CD4-positive, alpha-beta memory T cell (primary cell): ENCODE results near the gene TFAP2E. TPM values are rescaled to one million over a fixed set of nuclear protein-coding genes. Genes with fewer than 3 reads are reported as not detected.
A peak's percentile ranks its signal among the peaks of the same experiment; 100 is the strongest.

ENCODE experiments used
- CTCF ChIA-PET: fragments of 350-600 bp; sonication (Branson Sonifier 250); formaldehyde crosslinking; loops from one replicate; lab custom pipeline; 2021; ENCODE audit warnings: inconsistent platforms; ENCODE audit not compliant: partially characterized antibody; lab: Charles Lee
- POLR2A ChIA-PET: fragments of 350-600 bp; sonication (Branson Sonifier 250); formaldehyde crosslinking; loops from one replicate; lab custom pipeline; 2021; ENCODE audit not compliant: partially characterized antibody; lab: Charles Lee
- DNase-seq, 5 donors: peaks; one replicate each; pipeline versions ENCODE4 v3.0.0 to v3.0.0-alpha.2; 2020 to 2022; ENCODE audit warnings: mixed read lengths in 1 of 5
- H3K27ac ChIP-seq: one replicate; pipeline ENCODE4 v1.7.0; 2013; ENCODE audit warnings: low read depth, low read length
- H3K27me3 ChIP-seq: 2 replicates; pipeline ENCODE4 v1.7.0; 2013; ENCODE audit warnings: mild to moderate bottlenecking, low read length, moderate library complexity; ENCODE audit not compliant: insufficient read depth
- H3K36me3 ChIP-seq: 2 replicates; pipeline ENCODE4 v1.7.0; 2013; ENCODE audit warnings: mild to moderate bottlenecking, low read length, moderate library complexity; ENCODE audit not compliant: insufficient read depth
- H3K4me1 ChIP-seq: 2 replicates; pipeline ENCODE4 v1.7.0; 2013; ENCODE audit warnings: mild to moderate bottlenecking, low read length, moderate library complexity; ENCODE audit not compliant: insufficient read depth
- H3K4me3 ChIP-seq, 2 donors: one replicate each; pipeline ENCODE4 v1.7.0; 2013; ENCODE audit warnings: low read length in 2 of 2, mild to moderate bottlenecking in 1 of 2
- H3K9me3 ChIP-seq, 2 donors: one replicate each; pipeline ENCODE4 v1.7.0; 2013; ENCODE audit warnings: low read length in 2 of 2, control low read depth in 1 of 2; ENCODE audit not compliant: control insufficient read depth in 1 of 2
- H3K27ac Mint-ChIP-seq, 7 donors: one replicate each; pipeline ENCODE4 v1.8.0; 2020 to 2021; ENCODE audit warnings: mixed read lengths in 7 of 7, mild to moderate bottlenecking in 6 of 7, inconsistent platforms in 3 of 7, moderate library complexity in 3 of 7
- H3K27me3 Mint-ChIP-seq, 2 donors: one replicate each; pipeline ENCODE4 v1.8.0; 2020 to 2021; ENCODE audit warnings: mixed read lengths in 2 of 2
- H3K36me3 Mint-ChIP-seq, 2 donors: one replicate each; pipeline ENCODE4 v1.8.0; 2020 to 2021; ENCODE audit warnings: mixed read lengths in 2 of 2, inconsistent platforms in 1 of 2, mild to moderate bottlenecking in 1 of 2
- H3K4me1 Mint-ChIP-seq, 4 donors: one replicate each; pipeline ENCODE4 v1.8.0; 2020 to 2021; ENCODE audit warnings: mixed read lengths in 4 of 4, mild to moderate bottlenecking in 1 of 4
- H3K4me3 Mint-ChIP-seq, 8 donors: one replicate each; pipeline ENCODE4 v1.8.0; 2020 to 2021; ENCODE audit warnings: mixed read lengths in 8 of 8, mild to moderate bottlenecking in 7 of 8, moderate library complexity in 6 of 8, inconsistent platforms in 3 of 8
- H3K9me3 Mint-ChIP-seq, 8 donors: one replicate each; pipeline ENCODE4 v1.8.0; 2020 to 2021; ENCODE audit warnings: mixed read lengths in 8 of 8, mild to moderate bottlenecking in 5 of 8, inconsistent platforms in 3 of 8, moderate library complexity in 1 of 8
- intact Hi-C: fragments of 100-400 bp; cut with micrococcal nuclease; formaldehyde crosslinking; loops from one replicate; pipeline ENCODE4 v1.15.1; 2023
- polyA plus RNA-seq, 2 donors: library from polyadenylated mRNA; unstranded; fragments of 300-500 nt; fragmentation: Illumina TruSeq; gene quantifications; one replicate each; pipeline ENCODE4 v1.2.3, GENCODE V29; 2021
- total RNA-seq, 2 experiments: library from RNA; stranded (reverse); gene quantifications; one replicate each; pipeline ENCODE4 v1.2.3, GENCODE V29; 2021

TFAP2E gene
- total and polyA plus RNA-seq, 4 experiments from 2014 or later, result 0.23 to 2.9 (median 2.3) TPM; not detected in 1

- ChIA-PET POLR2A (interaction anchor here (0.6 kb wide), 1 partner anchor 633 kb away, joined by 3 read pairs; no protein-coding TSS in a partner anchor), CTCF (interaction anchor here (0.6 to 1.8 kb wide), 3 partner anchors 26 to 143 kb away, joined by 3 to 4 read pairs (median 3); no protein-coding TSS in a partner anchor)
- peak overlapping the region in 4 of 7 donors; percentile 22 to 89 (median 30) for H3K27ac Mint-ChIP-seq
- Histone ChIP-seq H3K27me3 (no peaks in the 10 kb centered on the region), H3K4me3 (no peak overlapping the region), H3K27ac (no peak overlapping the region), H3K9me3 (no peaks in the 10 kb centered on the region), H3K4me1 (peaks cover 7% of the 10 kb centered on the region), H3K36me3 (peaks cover 1% of the 10 kb centered on the region)
- H3K9me3 Mint-ChIP-seq, result no peaks in the 10 kb centered on the region
- intact Hi-C loops, result no loop called here
- H3K4me3 Mint-ChIP-seq, result no peak overlapping the region
- no peak for DNase-seq
- H3K27me3 Mint-ChIP-seq, result no peaks in the 10 kb centered on the region
- peaks cover 2 to 9% (median 5%) of the 10 kb centered on the region in 4 donors for H3K4me1 Mint-ChIP-seq
- H3K36me3 Mint-ChIP-seq, result peaks cover 9 to 11% of the 10 kb centered on the region in 2 donors
Observed at GRCh38 chr1:35594005-35594760, 21.1 kb downstream of the TFAP2E start.

GRCh38 chr1:35595684-35596083 is 22.6 kb downstream of the TFAP2E start:
- POLR2A ChIA-PET, result no interaction called here

GRCh38 chr1:35597870-35598269 is 24.8 kb downstream of the TFAP2E start:
- H3K36me3 Mint-ChIP-seq, result peaks cover 16 to 23% of the 10 kb centered on the region in 2 donors
- DNase-seq, result no peak
- H3K36me3 ChIP-seq, result peaks cover 16% of the 10 kb centered on the region
- no peak overlapping the region for H3K4me3 Mint-ChIP-seq
- H3K27me3 ChIP-seq, result no peaks in the 10 kb centered on the region
- CTCF ChIA-PET, result interaction anchor here (1.3 kb wide), 1 partner anchor 129 kb away, joined by 3 read pairs; no protein-coding TSS in a partner anchor
- H3K9me3 ChIP-seq, result no peaks in the 10 kb centered on the region
- intact Hi-C loops, result no loop called here
- H3K4me3 ChIP-seq, result no peak overlapping the region
- peaks cover 6% of the 10 kb centered on the region for H3K4me1 ChIP-seq
- no peaks in the 10 kb centered on the region for H3K9me3 Mint-ChIP-seq
- H3K4me1 Mint-ChIP-seq, result peaks cover 0 to 6% (median under 1%) of the 10 kb centered on the region in 4 donors
- POLR2A ChIA-PET, result no interaction called here
- no peak overlapping the region for H3K27ac ChIP-seq
- no peak overlapping the region for H3K27ac Mint-ChIP-seq
- no peaks in the 10 kb centered on the region for H3K27me3 Mint-ChIP-seq

More at GRCh38 chr1:35595684-35596083, 22.6 kb downstream of the TFAP2E start:
- H3K9me3 ChIP-seq, result no peaks in the 10 kb centered on the region
- H3K4me1 ChIP-seq, result peaks cover 7% of the 10 kb centered on the region
- CTCF ChIA-PET, result no interaction called here
- no peaks in the 10 kb centered on the region for H3K9me3 Mint-ChIP-seq
- no peaks in the 10 kb centered on the region for H3K27me3 ChIP-seq
- peaks cover 14 to 17% of the 10 kb centered on the region in 2 donors for H3K36me3 Mint-ChIP-seq
- no peaks in the 10 kb centered on the region for H3K27me3 Mint-ChIP-seq
- intact Hi-C loops, result no loop called here
- H3K27ac Mint-ChIP-seq, result peak overlapping the region in 4 of 7 donors; percentile 0 to 60 (median 42)
- no peak overlapping the region for H3K4me3 Mint-ChIP-seq
- no peak overlapping the region for H3K27ac ChIP-seq
- no peak overlapping the region for H3K4me3 ChIP-seq
- DNase-seq, result no peak
- peaks cover 0 to 9% (median 3%) of the 10 kb centered on the region in 4 donors for H3K4me1 Mint-ChIP-seq
- H3K36me3 ChIP-seq, result peaks cover 7% of the 10 kb centered on the region

- H3K27ac Mint-ChIP-seq, result peak overlapping the region in 3 of 7 donors; percentile 1 to 69 (median 26)
- CTCF ChIA-PET, result no interaction called here
Observed at GRCh38 chr1:35598895-35599294, 25.8 kb downstream of the TFAP2E start.

GRCh38 chr1:35599411-35599810 is 26.3 kb downstream of the TFAP2E start:
- POLR2A ChIA-PET, result no interaction called here
- no peaks in the 10 kb centered on the region for H3K9me3 ChIP-seq
- DNase-seq, result no peak
- Mint-ChIP-seq H3K27ac (peak overlapping the region in 1 of 7 donors; percentile 48), H3K4me1 (no peaks in the 10 kb centered on the region), H3K9me3 (no peaks in the 10 kb centered on the region), H3K27me3 (no peaks in the 10 kb centered on the region), H3K36me3 (peaks cover 28 to 37% of the 10 kb centered on the region in 2 donors), H3K4me3 (no peak overlapping the region)
- H3K27ac ChIP-seq, result no peak overlapping the region
- no peaks in the 10 kb centered on the region for H3K4me1 ChIP-seq
- H3K27me3 ChIP-seq, result no peaks in the 10 kb centered on the region
- CTCF ChIA-PET, result no interaction called here
- intact Hi-C loops, result no loop called here
- no peak overlapping the region for H3K4me3 ChIP-seq
- peaks cover 25% of the 10 kb centered on the region for H3K36me3 ChIP-seq

More at GRCh38 chr1:35598895-35599294, 25.8 kb downstream of the TFAP2E start:
- no peaks in the 10 kb centered on the region for H3K9me3 Mint-ChIP-seq
- H3K27ac ChIP-seq, result no peak overlapping the region
- intact Hi-C loops, result no loop called here
- H3K9me3 ChIP-seq, result no peaks in the 10 kb centered on the region
- H3K36me3 ChIP-seq, result peaks cover 25% of the 10 kb centered on the region
- no peaks in the 10 kb centered on the region for H3K4me1 Mint-ChIP-seq
- H3K4me3 Mint-ChIP-seq, result no peak overlapping the region
- H3K27me3 Mint-ChIP-seq, result no peaks in the 10 kb centered on the region
- no peaks in the 10 kb centered on the region for H3K27me3 ChIP-seq
- DNase-seq, result no peak
- H3K4me3 ChIP-seq, result no peak overlapping the region
- POLR2A ChIA-PET, result no interaction called here
- H3K4me1 ChIP-seq, result no peaks in the 10 kb centered on the region
- H3K36me3 Mint-ChIP-seq, result peaks cover 23 to 32% of the 10 kb centered on the region in 2 donors

- Mint-ChIP-seq H3K4me1 (peaks cover 0 to under 1% (median 0%) of the 10 kb centered on the region in 4 donors), H3K27ac (peak overlapping the region in 3 of 7 donors; percentile 22 to 72 (median 58)), H3K4me3 (no peak overlapping the region), H3K27me3 (no peaks in the 10 kb centered on the region), H3K36me3 (peaks cover 31 to 49% of the 10 kb centered on the region in 2 donors), H3K9me3 (no peaks in the 10 kb centered on the region)
- H3K4me3 ChIP-seq, result no peak overlapping the region
- no peaks in the 10 kb centered on the region for H3K4me1 ChIP-seq
- intact Hi-C loops, result loop anchor here (1.0 kb wide), 1 partner anchor 31 kb away; no protein-coding TSS in a partner anchor
- H3K27ac ChIP-seq, result no peak overlapping the region
- no peak for DNase-seq
- ChIA-PET CTCF (interaction anchor here (1.8 kb wide), 1 partner anchor 126 kb away, joined by 5 read pairs; no protein-coding TSS in a partner anchor), POLR2A (no interaction called here)
- H3K9me3 ChIP-seq, result no peaks in the 10 kb centered on the region
- peaks cover 31% of the 10 kb centered on the region for H3K36me3 ChIP-seq
- no peaks in the 10 kb centered on the region for H3K27me3 ChIP-seq
Observed at GRCh38 chr1:35600593-35600992, 27.5 kb downstream of the TFAP2E start.

GRCh38 chr1:35603468-35603867 is 30.4 kb downstream of the TFAP2E start:
- Histone ChIP-seq H3K27ac (no peak overlapping the region), H3K27me3 (no peaks in the 10 kb centered on the region), H3K4me3 (no peak overlapping the region), H3K4me1 (no peaks in the 10 kb centered on the region), H3K9me3 (no peaks in the 10 kb centered on the region), H3K36me3 (peaks cover 42% of the 10 kb centered on the region)
- ChIA-PET CTCF (interaction anchor here (1.5 to 2.1 kb wide), 2 partner anchors 35 to 123 kb away, joined by 4 to 8 read pairs; no protein-coding TSS in a partner anchor), POLR2A (no interaction called here)
- no peaks in the 10 kb centered on the region for H3K27me3 Mint-ChIP-seq
- intact Hi-C loops, result no loop called here
- no peak overlapping the region for H3K27ac Mint-ChIP-seq
- no peak overlapping the region for H3K4me3 Mint-ChIP-seq
- H3K4me1 Mint-ChIP-seq, result peaks cover 0 to 13% (median 2%) of the 10 kb centered on the region in 4 donors
- peaks cover 46 to 73% of the 10 kb centered on the region in 2 donors for H3K36me3 Mint-ChIP-seq
- DNase-seq, result no peak
- H3K9me3 Mint-ChIP-seq, result no peaks in the 10 kb centered on the region
